ENCODE data around the gene HPS1.
"Not testable (repeated sequence)": the region's sequence is repeated elsewhere in the genome, so short reads cannot be mapped to it uniquely, and the experiment has no call there.

Gene HPS1

DNA sequence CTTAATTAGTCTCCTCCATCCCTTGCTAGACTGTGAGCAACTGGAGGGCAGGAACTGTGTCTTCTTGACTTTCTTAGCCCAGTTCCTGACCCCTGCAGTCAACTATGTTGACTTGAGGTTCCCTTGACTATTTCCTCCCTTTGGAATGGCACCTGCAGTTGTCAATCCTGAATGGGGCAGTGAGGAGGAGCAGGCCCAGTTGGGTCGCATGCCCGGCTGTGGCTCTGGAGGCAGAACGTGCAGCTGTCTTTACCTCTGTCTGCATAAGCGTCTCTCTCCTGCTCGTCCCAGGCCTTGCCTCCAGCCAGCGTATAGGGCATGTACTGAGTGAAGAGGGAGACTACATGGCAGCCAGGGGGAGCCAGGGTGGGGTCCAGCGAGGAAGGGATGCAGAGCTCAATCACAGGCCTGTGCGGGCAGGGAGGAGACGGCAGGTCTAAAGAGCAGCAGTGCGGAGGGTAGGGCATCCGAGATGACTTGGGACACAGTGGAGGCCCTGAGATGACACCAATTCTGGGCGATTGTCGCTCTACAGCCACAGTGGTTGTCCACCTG, 58.6 kb downstream of the HPS1 start:
- DNase-seq, result no peak

DNA sequence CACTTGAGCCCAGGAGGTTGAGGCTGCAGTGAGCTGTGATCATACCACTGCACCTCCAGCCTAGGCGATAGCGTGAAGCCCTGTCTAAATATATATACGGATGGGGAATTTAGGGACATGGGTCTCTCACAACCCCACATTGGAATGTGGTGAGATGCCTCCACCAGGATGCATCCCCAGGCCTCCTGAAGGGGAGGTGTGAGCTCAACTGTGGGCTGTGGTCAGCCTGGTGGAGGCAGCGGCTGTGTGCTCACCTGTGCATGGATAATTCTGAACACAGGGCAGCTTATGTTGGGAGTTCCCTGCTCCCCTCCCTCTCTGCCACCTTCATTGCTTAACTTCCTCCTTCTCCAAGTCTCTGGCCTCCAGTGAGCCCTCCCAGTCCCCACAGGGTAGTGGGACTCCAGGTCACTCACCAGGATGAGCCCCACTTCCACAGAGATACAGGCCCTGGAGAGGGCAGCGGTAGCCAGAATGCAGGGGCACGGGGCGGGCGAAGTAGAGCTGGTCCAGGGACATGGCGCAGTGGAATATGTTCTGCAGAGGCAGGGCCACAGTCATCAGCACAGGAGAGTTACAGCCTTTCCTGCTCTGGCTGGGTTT, 62.1 kb downstream of the HPS1 start:
- no peak for DNase-seq

DNA sequence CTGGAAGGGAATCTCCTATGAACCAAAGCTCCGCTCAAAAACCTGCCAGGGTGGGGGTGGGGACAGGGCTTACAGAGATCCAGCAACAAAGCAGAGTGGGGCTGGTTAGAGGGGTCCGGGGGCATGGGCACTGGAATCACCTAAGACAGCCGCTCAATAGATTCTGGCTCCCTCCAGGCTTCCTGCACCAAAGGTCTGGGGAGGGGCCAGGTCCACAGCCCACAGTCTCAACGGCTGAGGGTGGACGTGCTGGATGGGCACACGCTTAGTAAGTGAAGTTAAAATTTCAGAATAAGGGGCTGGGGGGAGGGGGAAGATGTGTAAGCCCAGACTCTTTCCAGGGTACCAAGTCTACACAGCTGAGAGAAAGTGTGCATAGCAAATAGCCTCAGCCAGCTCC, 62.9 kb downstream of the HPS1 start:
- no peak for DNase-seq

DNA sequence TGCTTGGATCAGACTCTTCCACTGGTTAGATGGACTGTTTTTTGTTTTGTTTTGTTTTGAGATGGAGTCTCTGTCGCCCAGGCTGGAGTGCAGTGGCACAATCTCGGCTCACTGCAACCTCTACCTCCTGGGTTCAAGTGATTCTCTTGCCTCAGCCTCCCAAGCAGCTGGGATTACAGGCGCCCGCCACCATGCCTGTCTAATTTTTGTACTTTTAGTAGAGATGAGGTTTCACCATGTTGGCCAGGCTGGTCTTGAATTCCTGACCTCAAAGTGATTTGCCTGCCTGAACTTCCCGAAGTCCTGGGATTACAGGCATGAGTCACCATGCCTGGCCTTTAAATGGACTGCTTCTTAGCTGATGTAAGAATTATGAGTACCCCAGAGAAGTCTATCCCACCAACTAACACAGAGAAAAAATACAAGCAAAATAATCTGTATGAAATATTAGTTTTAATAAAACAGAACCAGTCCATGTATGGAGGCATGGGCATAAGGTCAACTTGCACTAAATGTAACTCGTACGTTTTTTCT, 63.5 kb downstream of the HPS1 start:
- not testable (repeated sequence) for DNase-seq

DNA sequence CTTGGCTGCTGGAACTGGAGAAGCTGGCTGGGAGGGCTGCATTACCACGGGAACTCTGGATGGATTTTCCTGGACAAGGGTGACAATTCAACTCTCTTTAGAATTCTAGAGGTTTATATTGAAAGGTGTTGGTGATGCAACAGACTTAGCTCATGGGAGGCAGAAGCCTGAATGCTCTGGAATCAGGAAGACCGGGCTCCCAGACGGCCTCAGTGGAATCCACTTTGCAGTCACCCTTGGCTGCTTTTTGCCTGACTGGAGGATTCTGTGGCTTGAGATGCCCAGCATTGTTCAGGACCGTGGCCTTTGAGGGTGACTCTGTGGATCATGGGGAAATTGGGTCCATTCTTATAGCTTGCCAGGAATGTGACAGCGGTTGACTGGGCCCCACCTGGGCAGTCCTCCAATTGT, 64.0 kb downstream of the HPS1 start:
- no peak for DNase-seq

DNA sequence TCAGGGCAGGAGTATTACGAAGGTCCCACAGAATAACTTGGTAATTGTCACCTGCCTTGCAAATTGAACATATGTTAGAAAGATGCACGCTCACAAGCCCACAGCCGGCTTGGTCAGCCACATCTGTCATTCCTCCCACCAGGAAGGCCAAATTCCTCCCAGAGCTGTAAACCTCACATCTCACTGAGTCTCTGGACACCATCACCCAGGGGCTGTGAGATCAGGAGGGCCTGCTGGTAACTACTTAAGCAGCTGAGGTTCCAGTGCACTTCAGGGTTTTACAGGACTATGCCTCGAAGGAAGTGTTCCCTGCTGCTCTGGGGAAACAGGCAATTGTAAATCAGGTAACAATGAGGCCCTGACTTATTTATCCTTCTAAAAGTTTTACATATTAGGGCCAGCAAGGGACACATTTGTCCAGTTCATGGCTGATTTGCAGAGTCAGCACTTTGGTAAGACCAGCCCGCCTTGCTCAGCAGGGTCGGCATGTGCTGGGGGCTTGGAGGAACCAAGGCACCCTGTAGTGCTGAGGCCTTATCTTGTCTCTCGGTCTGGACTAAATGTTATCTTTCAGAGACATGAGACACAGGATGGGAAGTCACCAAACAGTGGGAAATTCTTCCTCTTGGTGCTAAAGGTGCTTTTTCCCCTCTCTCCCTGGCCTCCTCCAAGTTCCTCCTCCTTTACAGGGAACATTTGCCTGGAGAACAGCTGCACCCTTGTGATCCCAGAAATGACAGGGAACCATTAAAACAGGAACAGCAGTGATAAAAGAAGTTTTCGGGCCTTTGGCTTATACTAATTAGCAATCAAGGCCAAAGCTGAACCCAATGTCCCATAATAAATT, 66.0 kb downstream of the HPS1 start:
- no peak for DNase-seq

DNA sequence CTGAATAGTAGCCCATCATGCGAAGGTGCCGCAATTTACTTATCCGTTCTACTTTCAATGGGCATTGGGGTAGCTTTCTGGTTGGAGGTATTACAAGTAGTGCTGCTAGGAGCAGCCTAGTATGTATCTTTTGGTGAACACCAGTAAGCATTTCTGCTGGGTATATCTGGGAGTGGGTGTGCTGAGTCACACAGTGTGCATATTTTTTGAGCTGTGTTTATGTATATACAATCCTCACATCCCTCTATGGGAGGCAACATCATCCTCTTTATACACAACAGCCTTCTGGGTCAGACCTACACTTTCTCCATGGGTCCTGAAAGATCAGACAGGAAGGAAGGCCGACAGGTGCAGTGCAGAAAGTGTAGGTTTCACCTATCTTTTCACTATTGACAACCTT, 68.0 kb downstream of the HPS1 start:
- DNase-seq, result no peak

DNA sequence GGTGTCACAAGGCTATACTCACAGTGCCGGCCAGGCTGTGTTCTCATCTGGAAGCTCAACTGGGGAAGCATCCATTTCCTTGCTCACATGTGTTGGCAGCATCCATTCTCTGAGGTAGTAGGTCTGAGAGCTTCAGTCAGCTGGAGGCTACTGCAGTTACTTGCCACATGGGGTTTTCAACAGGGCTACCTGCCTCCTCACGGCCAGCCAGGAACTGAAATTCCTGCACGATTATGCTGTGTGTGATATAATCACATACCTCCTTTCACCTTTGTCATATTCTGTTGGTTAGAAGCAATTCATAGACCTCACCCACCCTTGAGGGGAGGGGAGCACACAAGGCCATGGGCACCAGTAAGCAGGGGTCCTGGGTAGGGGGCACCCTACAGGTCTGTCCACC, 69.2 kb downstream of the HPS1 start:
- no peak for DNase-seq

DNA sequence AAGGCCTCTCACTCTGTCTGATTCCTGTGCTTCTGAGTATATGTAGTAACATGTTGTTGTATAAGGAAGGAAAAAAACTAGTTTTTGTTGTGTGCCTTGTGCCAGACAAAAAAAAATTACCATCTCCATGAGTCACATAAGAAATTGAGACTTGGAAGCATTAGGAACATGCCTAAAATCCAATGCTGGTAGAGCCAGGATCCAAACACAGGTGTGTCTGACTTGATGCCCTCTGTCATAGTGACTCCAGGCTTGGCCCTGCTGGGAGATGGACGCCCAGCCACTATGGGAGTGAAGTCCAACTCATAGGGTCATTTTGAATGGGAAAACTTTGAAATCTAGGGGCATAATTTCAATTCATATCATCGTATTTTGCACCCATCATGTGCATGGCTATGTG, 69.7 kb downstream of the HPS1 start:
- no peak for DNase-seq

DNA sequence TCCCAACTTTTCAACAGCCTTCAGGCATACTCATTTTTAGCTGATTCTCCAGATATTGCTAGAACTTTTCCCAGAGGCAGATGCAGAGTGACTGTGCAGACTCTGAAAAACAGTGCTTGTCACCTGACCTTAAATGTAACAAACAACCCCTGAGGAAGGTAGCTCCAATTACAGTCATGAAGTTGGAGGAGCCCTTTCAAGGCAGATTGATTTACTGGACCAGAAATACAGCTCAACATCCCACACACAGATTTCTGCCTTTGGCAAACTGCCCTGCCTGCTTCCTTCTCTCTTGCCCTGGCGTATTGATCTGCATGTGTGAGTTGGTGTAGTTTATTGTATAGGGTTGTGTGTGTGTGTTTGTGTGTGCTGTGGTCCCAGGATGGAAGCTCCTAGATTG, 70.2 kb downstream of the HPS1 start:
- DNase-seq, result no peak

DNA sequence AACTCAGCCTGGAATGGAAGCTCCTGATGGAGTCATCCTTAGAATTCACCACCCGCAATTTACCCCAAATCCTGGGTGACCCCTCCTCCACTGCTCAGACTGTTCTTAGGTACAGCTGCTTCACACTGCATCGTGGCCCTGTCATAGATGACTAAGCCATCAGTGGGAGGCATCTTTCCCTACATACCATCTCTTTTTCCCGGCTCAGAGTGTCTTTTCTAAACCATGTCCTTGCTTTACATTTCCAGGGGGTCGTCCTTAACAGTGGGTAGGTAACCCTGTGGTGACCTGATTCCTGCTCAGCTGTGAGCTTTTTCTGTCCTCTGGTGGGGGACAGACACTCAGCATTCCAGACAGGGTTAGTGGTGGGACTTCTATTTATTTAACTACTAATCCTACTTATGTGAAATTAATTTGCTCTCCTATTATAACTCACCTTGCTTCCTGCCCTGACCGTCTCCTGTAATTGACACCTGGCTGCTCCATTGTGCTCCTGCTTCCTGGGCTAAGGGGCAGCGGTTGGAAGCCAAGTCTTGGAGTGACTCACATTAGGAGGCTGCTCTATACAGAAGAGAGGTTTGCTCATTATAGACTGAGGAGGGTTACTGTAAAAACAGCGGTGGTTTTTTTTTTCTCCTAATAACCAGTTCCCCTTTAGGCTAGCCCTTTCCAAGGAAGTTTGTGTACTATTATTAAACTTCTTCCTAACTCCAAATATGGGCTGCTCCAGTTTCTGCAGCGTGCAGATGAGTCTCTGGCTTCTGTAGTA, 72.3 kb downstream of the HPS1 start:
- no peak for DNase-seq

DNA sequence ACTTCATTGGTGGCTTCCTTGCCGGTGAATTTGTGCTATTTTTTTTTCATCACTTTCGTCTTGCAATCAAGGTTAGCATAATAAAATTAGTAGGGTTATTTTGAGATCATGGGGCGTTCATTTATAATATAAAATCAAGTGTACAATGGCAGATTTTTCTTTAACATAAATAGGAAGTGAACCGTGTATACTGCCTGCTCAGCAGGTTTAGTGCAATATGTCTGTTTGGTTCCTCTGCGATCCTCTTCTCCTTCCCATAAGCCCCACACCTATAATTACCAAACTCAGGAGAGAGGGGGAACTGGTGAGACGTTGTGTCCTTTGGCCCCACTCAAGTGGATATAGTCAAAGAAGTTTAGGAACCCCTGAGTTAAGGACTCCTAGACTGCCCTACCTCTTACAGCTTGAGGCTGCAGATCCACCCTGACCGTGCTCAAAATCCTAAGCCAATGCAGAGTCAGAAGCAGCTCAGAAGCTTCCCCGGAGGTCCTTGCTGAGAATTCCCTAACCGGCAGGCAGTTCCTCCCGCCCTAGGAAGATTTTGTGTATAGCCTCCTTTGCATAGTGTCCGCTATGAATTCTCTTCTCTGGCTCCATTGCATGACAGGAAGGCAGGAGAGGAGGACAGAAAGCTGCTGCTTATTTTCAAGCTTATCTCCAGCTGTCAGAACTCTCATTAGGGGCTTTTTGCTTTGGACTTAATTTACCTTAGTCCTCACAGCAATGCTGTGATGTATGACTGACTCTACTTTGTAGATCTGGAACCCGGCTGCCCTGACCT, 73.3 kb downstream of the HPS1 start:
- no peak for DNase-seq

DNA sequence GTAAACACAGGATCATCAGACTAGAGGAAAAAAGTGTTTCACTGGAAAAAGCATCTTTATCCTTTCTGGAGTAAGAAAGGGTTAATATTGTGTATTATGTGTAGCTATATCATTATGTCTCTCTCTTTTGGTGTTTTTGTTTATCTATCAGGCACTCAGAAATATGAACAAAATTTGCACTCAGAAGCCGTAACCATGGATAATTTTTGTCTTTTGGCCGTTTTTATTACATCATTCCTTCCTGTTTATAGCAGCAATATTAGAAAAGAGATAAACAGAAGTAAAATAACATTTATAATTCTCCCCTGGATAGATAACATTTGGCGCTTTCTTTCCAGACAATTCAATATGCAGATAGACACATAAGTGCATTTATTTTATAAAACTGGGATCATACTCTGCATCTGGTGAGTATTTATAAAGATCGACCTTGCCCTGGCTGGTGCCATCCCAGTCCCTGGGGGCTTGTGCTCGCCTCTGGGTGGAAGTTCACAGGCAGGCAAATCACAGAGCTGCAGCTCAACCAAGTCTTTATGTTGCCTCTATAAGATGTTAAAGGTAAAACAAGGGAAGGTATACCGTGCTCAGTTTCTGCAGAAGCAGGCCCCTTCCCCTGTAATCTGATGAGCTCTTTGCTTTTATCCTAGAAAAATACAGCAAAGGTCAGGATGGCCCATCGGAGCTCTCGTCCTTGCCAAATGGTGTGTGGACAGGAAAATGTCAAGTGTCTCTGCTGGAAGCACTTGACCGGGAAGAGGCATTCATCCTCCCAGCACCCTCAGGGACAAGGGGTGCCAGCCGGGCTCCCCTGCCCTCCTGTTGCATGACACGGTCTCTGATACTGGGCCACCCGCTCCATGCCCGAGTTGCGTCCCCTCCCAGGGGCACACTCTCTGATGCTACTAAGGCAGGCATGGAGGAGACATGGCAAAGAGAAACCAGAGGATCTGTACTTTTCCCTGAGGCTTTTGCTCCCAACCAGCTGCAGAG, 75.6 kb downstream of the HPS1 start:
- DNase-seq, result no peak

DNA sequence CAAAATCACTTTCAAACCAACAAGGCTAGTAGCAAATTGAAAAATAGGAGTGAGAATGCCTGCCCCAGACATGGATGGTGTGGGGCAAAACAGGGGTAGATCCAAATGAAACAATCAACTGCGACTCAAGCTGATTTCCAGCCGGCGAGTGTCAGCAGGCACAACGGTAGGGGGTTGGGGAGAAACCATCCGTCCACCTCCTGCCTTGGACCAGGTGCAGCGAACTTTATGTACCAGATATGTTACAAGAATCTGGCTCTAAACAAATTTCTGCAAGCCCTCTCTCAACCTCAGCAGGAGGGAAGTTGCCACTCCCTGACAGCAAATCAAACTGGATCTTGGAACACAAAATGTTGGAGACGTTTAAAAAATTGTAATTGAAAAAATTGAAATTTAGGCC, 76.9 kb downstream of the HPS1 start:
- no peak for DNase-seq

DNA sequence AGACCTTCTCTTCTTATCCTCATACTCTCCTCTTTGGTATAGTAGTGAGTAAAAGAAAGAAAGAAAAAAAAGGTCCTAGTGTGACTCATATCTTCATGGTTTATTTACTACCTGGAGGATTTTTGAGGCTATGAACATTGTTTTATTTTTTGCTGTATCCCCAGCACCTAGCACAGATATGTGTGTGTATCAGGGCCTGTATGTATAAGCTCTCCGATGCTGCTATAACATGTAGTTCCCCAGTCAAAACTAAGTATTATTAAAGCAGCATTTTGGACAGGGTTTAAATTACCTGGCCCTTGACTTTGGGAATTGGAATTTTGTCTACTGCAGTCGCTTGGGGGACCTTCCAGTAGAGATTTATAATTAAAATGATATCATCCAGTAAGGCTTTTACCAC, 78.1 kb downstream of the HPS1 start:
- no peak for DNase-seq

DNA sequence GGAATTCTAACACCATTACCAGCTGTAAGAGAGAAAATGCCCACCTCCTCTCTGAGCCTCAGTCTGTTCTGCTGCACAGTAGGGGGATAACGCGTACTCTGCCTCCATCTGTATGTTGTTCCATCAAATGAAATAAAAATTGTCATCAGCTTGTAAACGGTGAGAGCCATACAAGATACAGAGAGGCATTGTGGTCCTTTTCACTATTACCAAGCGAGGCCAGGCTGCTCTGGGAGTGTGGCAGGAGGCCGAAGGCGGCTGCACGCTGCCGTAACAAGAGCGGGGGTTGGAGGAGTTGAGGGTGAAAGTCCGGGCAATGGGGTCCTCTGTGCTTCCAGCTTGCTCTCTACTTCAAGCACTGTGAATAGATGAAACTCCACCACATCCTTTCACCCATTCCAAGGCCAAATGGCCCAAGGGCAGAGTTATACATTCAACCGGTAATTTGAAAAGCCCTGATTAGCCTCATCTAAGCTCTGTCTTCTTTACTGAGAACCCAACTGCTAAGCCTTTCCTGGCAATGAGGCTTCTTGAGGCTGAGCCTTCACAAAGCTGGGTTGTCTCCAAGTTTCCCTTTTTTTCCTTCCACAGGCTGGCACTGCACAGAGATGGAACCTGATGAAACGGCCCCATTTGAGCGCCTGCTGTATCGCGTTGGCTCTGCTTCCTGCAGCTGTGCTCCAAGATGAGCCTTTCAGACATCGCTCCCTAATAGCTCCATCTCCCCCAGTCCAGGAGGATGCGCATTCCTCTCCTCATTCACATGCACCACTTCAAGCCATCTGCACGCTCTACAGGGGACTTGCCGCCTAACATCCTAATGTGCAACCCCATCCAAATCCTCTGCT, 78.9 kb downstream of the HPS1 start:
- no peak for DNase-seq

All from AML-193 (cell line).